HCT116 (cell line): ENCODE results near the gene NAA40. TPM values are rescaled to one million over a fixed set of nuclear protein-coding genes. Genes with fewer than 3 reads are reported as not detected.

Experiments used
- ATAC-seq: fragments of 200-7000 bp; cut with Tn5 transposase; 2 replicates; pipeline ENCODE4 v1.9.1; 2020; ENCODE audit warnings: mild to moderate bottlenecking, moderate library complexity
- BruUV-seq: library from RNA; stranded (reverse); fragments of 400-500 nt; replicated peaks from 2 replicates; lab custom pipeline; 2021; lab: Mats Ljungman, UMichigan
- CTCF ChIA-PET: fragments of 300-600 bp; sonication (Branson Sonifier 250); formaldehyde crosslinking; loops from one replicate; lab custom pipeline; 2021; ENCODE audit warnings: antibody characterized with exemption; lab: Charles Lee
- POLR2A ChIA-PET: fragments of 300-600, 350-600 bp; sonication (Branson Sonifier 250); formaldehyde crosslinking; loops from one replicate; lab custom pipeline; 2021; ENCODE audit warnings: antibody characterized with exemption; lab: Charles Lee
- RAD21 ChIA-PET, 2 experiments: fragments of 300-600 bp; sonication (Branson Sonifier 250); formaldehyde crosslinking; loops; one replicate each; lab custom pipeline; 2023; ENCODE audit warnings: low total read pairs in 2 of 2; ENCODE audit not compliant: uncharacterized antibody in 2 of 2, unreplicated experiment in 2 of 2, low non-redundant PET in 1 of 2; lab: Charles Lee
- DNase-seq: peaks from one replicate; pipeline ENCODE4 v3.0.0-alpha.2; 2010; ENCODE audit warnings: low read depth, low spot score
- H2AFZ ChIP-seq: fragments of 200-600 bp; shearing (Covaris generic), sonication (generic); 2 replicates; pipeline ENCODE4 v1.6.1; 2017; ENCODE audit warnings: low read depth, mixed run types, mixed read lengths, antibody characterized with exemption, low read length; ENCODE audit not compliant: poor library complexity, severe bottlenecking
- H3K27ac ChIP-seq: 2 replicates; pipeline ENCODE4 v1.5.1; 2012; ENCODE audit warnings: low read depth, low read length
- H3K27me3 ChIP-seq: fragments of 200-600 bp; sonication (generic); 2 replicates; pipeline ENCODE4 v1.6.1; 2016; ENCODE audit warnings: mixed run types, low read length, mixed read lengths; ENCODE audit not compliant: insufficient read depth
- H3K36me3 ChIP-seq, 2 experiments: fragments of 200-500 bp in 1 of 2; fragments of 200-600 bp in 1 of 2; sonication (Bioruptor generic) in 1 of 2; sonication (generic) in 1 of 2; 2 replicates each; pipeline versions ENCODE4 v1.5.1 to v1.6.1; 2014 to 2016; ENCODE audit warnings: low read length in 2 of 2, inconsistent platforms in 1 of 2, mixed read lengths in 1 of 2, mixed run types in 1 of 2; ENCODE audit not compliant: insufficient read depth in 2 of 2, control insufficient read depth in 1 of 2
- H3K4me1 ChIP-seq, 2 experiments: fragments of 200-600 bp in 1 of 2; sonication (generic) in 1 of 2; 2 replicates each; pipeline versions ENCODE4 v1.5.1 to v1.6.1; 2012 to 2017; ENCODE audit warnings: low read length in 2 of 2, inconsistent platforms in 1 of 2, mild to moderate bottlenecking in 1 of 2, mixed read lengths in 1 of 2, mixed run types in 1 of 2, moderate library complexity in 1 of 2; ENCODE audit not compliant: insufficient read depth in 2 of 2, control insufficient read depth in 1 of 2
- H3K4me2 ChIP-seq: fragments of 200-600 bp; sonication (generic); 2 replicates; pipeline ENCODE4 v1.6.1; 2017; ENCODE audit warnings: mixed run types, low read length, mixed read lengths
- H3K4me3 ChIP-seq, 2 experiments: fragments of 200-600 bp in 1 of 2; sonication (generic) in 1 of 2; replicated peaks in 1 of 2; 2 replicates each; pipeline ENCODE4 v1.5.1; 2011 to 2016; ENCODE audit warnings: low read length in 2 of 2, control low read depth in 1 of 2, low read depth in 1 of 2, mild to moderate bottlenecking in 1 of 2, mixed read lengths in 1 of 2, mixed run types in 1 of 2
- H3K79me2 ChIP-seq: fragments of 200-600 bp; sonication (generic); 2 replicates; pipeline ENCODE4 v1.6.1; 2017; ENCODE audit warnings: mild to moderate bottlenecking, mixed run types, low read length, moderate library complexity, mixed read lengths; ENCODE audit not compliant: insufficient read depth
- H3K9ac ChIP-seq: fragments of 200-600 bp; sonication (generic); 2 replicates; pipeline ENCODE4 v1.6.1; 2016; ENCODE audit warnings: low read length, mixed read lengths
- H3K9me2 ChIP-seq: fragments of 200-600 bp; sonication (generic), shearing (Covaris generic); 2 replicates; pipeline ENCODE4 v1.6.1; 2017; ENCODE audit warnings: mixed run types, mild to moderate bottlenecking, moderate library complexity; ENCODE audit not compliant: insufficient read depth
- H3K9me3 ChIP-seq, 2 experiments: fragments of 200-500 bp in 1 of 2; fragments of 200-600 bp in 1 of 2; sonication (Bioruptor generic) in 1 of 2; sonication (generic) in 1 of 2; 2 replicates each; pipeline ENCODE4 v1.6.1; 2014 to 2017; ENCODE audit warnings: low read length in 2 of 2, mixed read lengths in 2 of 2, inconsistent platforms in 1 of 2, low read depth in 1 of 2, mild to moderate bottlenecking in 1 of 2, mixed run types in 1 of 2, moderate library complexity in 1 of 2; ENCODE audit not compliant: control insufficient read depth in 1 of 2, insufficient read depth in 1 of 2
- H4K20me1 ChIP-seq: fragments of 200-600 bp; sonication (generic), shearing (Covaris generic); 2 replicates; pipeline ENCODE4 v1.6.1; 2017; ENCODE audit warnings: mixed run types, mild to moderate bottlenecking, moderate library complexity; ENCODE audit not compliant: insufficient read depth
- CBX3 ChIP-seq: IDR thresholded peaks from 2 replicates; pipeline ENCODE4 v1.6.1; 2012; ENCODE audit warnings: low read depth
- ELF1 ChIP-seq: IDR thresholded peaks from 2 replicates; pipeline ENCODE4 v1.6.1; 2012; ENCODE audit warnings: low read depth, borderline replicate concordance
- EZH2phosphoT487 ChIP-seq: fragments of 200-600 bp; IDR thresholded peaks from 2 replicates; pipeline ENCODE4 v1.6.1; 2018; ENCODE audit warnings: antibody characterized with exemption, borderline replicate concordance
- JUND ChIP-seq: IDR thresholded peaks from 2 replicates; pipeline ENCODE4 v1.6.1; 2012
- POLR2A ChIP-seq: IDR thresholded peaks from 2 replicates; pipeline ENCODE4 v1.7.0; 2011; ENCODE audit warnings: borderline replicate concordance; ENCODE audit not compliant: insufficient read depth, insufficient read length; ENCODE audit errors: extremely low read depth
- REST ChIP-seq: IDR thresholded peaks from 2 replicates; pipeline ENCODE4 v1.6.1; 2012; ENCODE audit warnings: low read depth
- SIN3A ChIP-seq: IDR thresholded peaks from 2 replicates; pipeline ENCODE4 v1.6.1; 2012; ENCODE audit warnings: low read depth
- SP1 ChIP-seq: IDR thresholded peaks from 2 replicates; pipeline ENCODE4 v1.6.1; 2012; ENCODE audit warnings: low read depth
- SRF ChIP-seq: IDR thresholded peaks from 2 replicates; pipeline ENCODE4 v1.6.1; 2012; ENCODE audit warnings: low read depth
- TCF7L2 ChIP-seq: IDR thresholded peaks from 2 replicates; pipeline ENCODE4 v1.7.0; 2011; ENCODE audit warnings: borderline replicate concordance, inconsistent platforms; ENCODE audit not compliant: insufficient read depth, insufficient read length; ENCODE audit errors: extremely low read depth
- YY1 ChIP-seq: IDR thresholded peaks from 2 replicates; pipeline ENCODE4 v1.6.1; 2011; ENCODE audit warnings: low read length, low read depth, moderate library complexity, mild to moderate bottlenecking; ENCODE audit not compliant: insufficient replicate concordance; ENCODE audit errors: extremely low read depth
- ZFX ChIP-seq: fragments of 450-650 bp; IDR thresholded peaks from 2 replicates; pipeline ENCODE4 v1.6.1; 2017
- intact Hi-C: fragments of 100-400 bp; cut with micrococcal nuclease; formaldehyde crosslinking; loops from 2 replicates; pipeline ENCODE4 v1.10.0; 2022
- total RNA-seq: library from RNA; stranded (reverse); gene quantifications from one replicate; pipeline ENCODE4 v1.2.1, GENCODE V29; 2021; ENCODE audit not compliant: unreplicated experiment
- TF ChIP-seq, protein P1 (sequence below), 3 experiments: fragments of 200-600 bp in 1 of 3; sonication (generic) in 1 of 3; IDR thresholded peaks in 2 of 3; conservative IDR thresholded peaks in 1 of 3; 2 replicates each; pipeline ENCODE4 v1.5.1; 2012 to 2017; ENCODE audit warnings: low read depth in 2 of 3, low read length in 2 of 3, antibody characterized with exemption in 1 of 3, borderline replicate concordance in 1 of 3, control low read depth in 1 of 3, mild to moderate bottlenecking in 1 of 3, mixed read lengths in 1 of 3, mixed run types in 1 of 3, moderate library complexity in 1 of 3; ENCODE audit not compliant: insufficient read depth in 1 of 3
- TF ChIP-seq, protein P2 (sequence below): IDR thresholded peaks from 2 replicates; pipeline ENCODE4 v1.6.1; 2012

Gene NAA40
- total RNA-seq, 1 experiment from 2014 or later: 25.3 TPM

- ATAC-seq (no peak), DNase-seq (no peak)
- no peak overlapping the region for H3K4me3 ChIP-seq
- no peaks in the 10 kb centered on the region for H4K20me1 ChIP-seq
- ChIA-PET RAD21 (no interaction called here), POLR2A (no interaction called here), CTCF (interaction anchor here (1.0 kb wide), 1 partner anchor 11 kb away, joined by 3 read pairs; no protein-coding TSS in a partner anchor)
- H3K4me2 ChIP-seq: no peak overlapping the region
- no peaks in the 10 kb centered on the region for H3K36me3 ChIP-seq
- no TSS peak for BruUV-seq
- intact Hi-C loops: no loop called here
- no peaks in the 10 kb centered on the region for H3K9me2 ChIP-seq
- no peak overlapping the region for H2AFZ ChIP-seq
- H3K27ac ChIP-seq: no peak overlapping the region
- peaks cover 20 to 37% of the 10 kb centered on the region in 2 experiments for H3K4me1 ChIP-seq
- H3K9ac ChIP-seq: no peak overlapping the region
- TF ChIP-seq EZH2phosphoT487: no peak
- no peak for TF ChIP-seq TCF7L2
- no peak for TF ChIP-seq CBX3
- no peak for TF ChIP-seq ZFX
- TF ChIP-seq, protein P1, sequence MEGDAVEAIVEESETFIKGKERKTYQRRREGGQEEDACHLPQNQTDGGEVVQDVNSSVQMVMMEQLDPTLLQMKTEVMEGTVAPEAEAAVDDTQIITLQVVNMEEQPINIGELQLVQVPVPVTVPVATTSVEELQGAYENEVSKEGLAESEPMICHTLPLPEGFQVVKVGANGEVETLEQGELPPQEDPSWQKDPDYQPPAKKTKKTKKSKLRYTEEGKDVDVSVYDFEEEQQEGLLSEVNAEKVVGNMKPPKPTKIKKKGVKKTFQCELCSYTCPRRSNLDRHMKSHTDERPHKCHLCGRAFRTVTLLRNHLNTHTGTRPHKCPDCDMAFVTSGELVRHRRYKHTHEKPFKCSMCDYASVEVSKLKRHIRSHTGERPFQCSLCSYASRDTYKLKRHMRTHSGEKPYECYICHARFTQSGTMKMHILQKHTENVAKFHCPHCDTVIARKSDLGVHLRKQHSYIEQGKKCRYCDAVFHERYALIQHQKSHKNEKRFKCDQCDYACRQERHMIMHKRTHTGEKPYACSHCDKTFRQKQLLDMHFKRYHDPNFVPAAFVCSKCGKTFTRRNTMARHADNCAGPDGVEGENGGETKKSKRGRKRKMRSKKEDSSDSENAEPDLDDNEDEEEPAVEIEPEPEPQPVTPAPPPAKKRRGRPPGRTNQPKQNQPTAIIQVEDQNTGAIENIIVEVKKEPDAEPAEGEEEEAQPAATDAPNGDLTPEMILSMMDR (IDR thresholded peaks at IDR 0.05 in 2 of 3, conservative IDR thresholded peaks at IDR 0.05 in 1 of 3; ENCODE audit: borderline replicate concordance in 1 of 3, insufficient read depth in 1 of 3, low read depth in 2 of 3, low read length in 2 of 3): no peak
- no peak for TF ChIP-seq SRF
- TF ChIP-seq REST: no peak
- no peak for TF ChIP-seq SP1
- TF ChIP-seq ELF1: no peak
- TF ChIP-seq JUND: no peak
- TF ChIP-seq SIN3A: no peak
- TF ChIP-seq, protein P2, sequence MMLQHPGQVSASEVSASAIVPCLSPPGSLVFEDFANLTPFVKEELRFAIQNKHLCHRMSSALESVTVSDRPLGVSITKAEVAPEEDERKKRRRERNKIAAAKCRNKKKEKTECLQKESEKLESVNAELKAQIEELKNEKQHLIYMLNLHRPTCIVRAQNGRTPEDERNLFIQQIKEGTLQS: no peak
- TF ChIP-seq YY1: no peak
- no peak for TF ChIP-seq POLR2A
- H3K27me3 ChIP-seq: no peaks in the 10 kb centered on the region
- no peaks in the 10 kb centered on the region for H3K9me3 ChIP-seq
- no peaks in the 10 kb centered on the region for H3K79me2 ChIP-seq
These were observed 16.1 kb upstream of the NAA40 start for GRCh38 chr11:63922673-63923192.
